A673 (cell line): ENCODE measurements around the gene NQO1. TPM values are rescaled to one million over a fixed set of nuclear protein-coding genes. Genes with fewer than 3 reads are reported as not detected.

ENCODE experiments used
- BruUV-seq: library from RNA; stranded (reverse); fragments of 400-500 nt; replicated peaks from 2 replicates; lab custom pipeline; 2021; lab: Mats Ljungman, UMichigan
- CTCF ChIA-PET: fragments of 300-600 bp; sonication (Branson Sonifier 250); formaldehyde crosslinking; loops from one replicate; lab custom pipeline; 2022; ENCODE audit warnings: antibody characterized with exemption; lab: Charles Lee
- POLR2A ChIA-PET: fragments of 300-600 bp; sonication (Branson Sonifier 250); formaldehyde crosslinking; loops from one replicate; lab custom pipeline; 2022; ENCODE audit warnings: antibody characterized with exemption; ENCODE audit not compliant: low non-redundant PET; lab: Charles Lee
- DNase-seq: peaks from one replicate; pipeline ENCODE4 v3.0.0-alpha.2; 2015; ENCODE audit warnings: low spot score
- H3K27ac ChIP-seq: fragments of 200-600 bp; sonication (generic); 2 replicates; pipeline ENCODE4 v1.5.1; 2016; ENCODE audit warnings: mixed run types, low read depth, mild to moderate bottlenecking, mixed read lengths, antibody characterized with exemption, low read length; ENCODE audit not compliant: poor library complexity, severe bottlenecking
- H3K27me3 ChIP-seq: fragments of 200-600 bp; sonication (generic); replicated peaks from 2 replicates; pipeline ENCODE4 v1.6.1; 2017; ENCODE audit warnings: mixed run types, low read depth, mild to moderate bottlenecking, mixed read lengths, antibody characterized with exemption, low read length; ENCODE audit not compliant: insufficient read depth, poor library complexity
- H3K36me3 ChIP-seq: fragments of 200-600 bp; sonication (generic); 2 replicates; pipeline ENCODE4 v1.6.1; 2016; ENCODE audit warnings: mixed run types, mild to moderate bottlenecking, mixed read lengths, antibody characterized with exemption, low read length; ENCODE audit not compliant: insufficient read depth, poor library complexity, severe bottlenecking
- H3K4me1 ChIP-seq: fragments of 200-600 bp; sonication (generic); 2 replicates; pipeline ENCODE4 v1.6.1; 2017; ENCODE audit warnings: mixed run types, mild to moderate bottlenecking, mixed read lengths, antibody characterized with exemption, low read length; ENCODE audit not compliant: insufficient read depth, poor library complexity, severe bottlenecking
- H3K4me3 ChIP-seq: fragments of 200-600 bp; sonication (generic); 2 replicates; pipeline ENCODE4 v1.5.1; 2016; ENCODE audit warnings: low read depth, mixed run types, mild to moderate bottlenecking, mixed read lengths, low read length; ENCODE audit not compliant: poor library complexity, severe bottlenecking
- H3K9me3 ChIP-seq: fragments of 200-600 bp; sonication (generic); 2 replicates; pipeline ENCODE4 v1.6.1; 2016; ENCODE audit warnings: mixed run types, low read depth, mild to moderate bottlenecking, mixed read lengths, antibody characterized with exemption, low read length; ENCODE audit not compliant: poor library complexity, severe bottlenecking
- EZH2 ChIP-seq: fragments of 200-600 bp; sonication (generic); IDR thresholded peaks from 2 replicates; pipeline ENCODE4 v1.6.1; 2017; ENCODE audit warnings: borderline replicate concordance, low read depth, mild to moderate bottlenecking, mixed read lengths, antibody characterized with exemption, low read length; ENCODE audit not compliant: poor library complexity, severe bottlenecking
- intact Hi-C: fragments of 100-400 bp; cut with micrococcal nuclease; formaldehyde crosslinking; loops from one replicate; pipeline ENCODE4 v1.10.0; 2022; ENCODE audit not compliant: unreplicated experiment
- total RNA-seq: library from RNA; stranded (reverse); gene quantifications from 2 replicates; pipeline ENCODE4 v1.2.3, GENCODE V29; 2021
- TF ChIP-seq, protein P1 (sequence below): fragments of 300-800, 200-600 bp; sonication (generic); conservative IDR thresholded peaks from 2 replicates; pipeline ENCODE4 v1.5.1; 2017; ENCODE audit warnings: low read depth, mild to moderate bottlenecking, antibody characterized with exemption, low read length, moderate library complexity, mixed read lengths

Gene NQO1
- total RNA-seq, 1 experiment from 2014 or later, result 61.7 TPM

DNA sequence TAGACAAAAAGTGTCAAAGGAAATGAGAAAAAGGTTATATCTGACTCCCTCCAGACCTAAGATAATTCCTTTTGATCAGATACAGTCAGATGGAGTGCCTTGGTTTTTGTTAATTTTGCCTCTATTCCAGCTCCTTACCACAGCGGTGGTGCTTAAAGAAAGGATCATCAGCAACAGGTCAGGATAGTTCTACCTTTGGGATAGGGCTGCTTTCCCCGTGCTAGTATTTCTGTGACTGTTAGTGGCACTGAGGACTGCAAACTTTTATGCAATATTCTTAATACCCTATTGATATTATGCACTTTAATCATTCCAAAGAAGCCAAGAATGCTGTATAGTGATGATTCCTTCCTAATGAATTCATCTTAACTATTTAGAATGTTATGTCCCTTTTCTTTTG, 24.5 kb downstream of the NQO1 start:
- H3K4me1 ChIP-seq, result no peaks in the 10 kb centered on the region
- ChIA-PET POLR2A (no interaction called here), CTCF (no interaction called here)
- intact Hi-C loops, result loop anchor here (10.0 kb wide), 1 partner anchor 233 kb away; no protein-coding TSS in a partner anchor
- H3K36me3 ChIP-seq, result peaks cover 10% of the 10 kb centered on the region
- TF ChIP-seq, protein P1, sequence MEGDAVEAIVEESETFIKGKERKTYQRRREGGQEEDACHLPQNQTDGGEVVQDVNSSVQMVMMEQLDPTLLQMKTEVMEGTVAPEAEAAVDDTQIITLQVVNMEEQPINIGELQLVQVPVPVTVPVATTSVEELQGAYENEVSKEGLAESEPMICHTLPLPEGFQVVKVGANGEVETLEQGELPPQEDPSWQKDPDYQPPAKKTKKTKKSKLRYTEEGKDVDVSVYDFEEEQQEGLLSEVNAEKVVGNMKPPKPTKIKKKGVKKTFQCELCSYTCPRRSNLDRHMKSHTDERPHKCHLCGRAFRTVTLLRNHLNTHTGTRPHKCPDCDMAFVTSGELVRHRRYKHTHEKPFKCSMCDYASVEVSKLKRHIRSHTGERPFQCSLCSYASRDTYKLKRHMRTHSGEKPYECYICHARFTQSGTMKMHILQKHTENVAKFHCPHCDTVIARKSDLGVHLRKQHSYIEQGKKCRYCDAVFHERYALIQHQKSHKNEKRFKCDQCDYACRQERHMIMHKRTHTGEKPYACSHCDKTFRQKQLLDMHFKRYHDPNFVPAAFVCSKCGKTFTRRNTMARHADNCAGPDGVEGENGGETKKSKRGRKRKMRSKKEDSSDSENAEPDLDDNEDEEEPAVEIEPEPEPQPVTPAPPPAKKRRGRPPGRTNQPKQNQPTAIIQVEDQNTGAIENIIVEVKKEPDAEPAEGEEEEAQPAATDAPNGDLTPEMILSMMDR, result no peak
- TF ChIP-seq EZH2, result no peak
- no TSS peak for BruUV-seq
- H3K4me3 ChIP-seq, result no peak overlapping the region
- no peak for DNase-seq
- no peaks in the 10 kb centered on the region for H3K9me3 ChIP-seq
- H3K27ac ChIP-seq, result no peak overlapping the region
- H3K27me3 ChIP-seq, result no peaks in the 10 kb centered on the region

DNA sequence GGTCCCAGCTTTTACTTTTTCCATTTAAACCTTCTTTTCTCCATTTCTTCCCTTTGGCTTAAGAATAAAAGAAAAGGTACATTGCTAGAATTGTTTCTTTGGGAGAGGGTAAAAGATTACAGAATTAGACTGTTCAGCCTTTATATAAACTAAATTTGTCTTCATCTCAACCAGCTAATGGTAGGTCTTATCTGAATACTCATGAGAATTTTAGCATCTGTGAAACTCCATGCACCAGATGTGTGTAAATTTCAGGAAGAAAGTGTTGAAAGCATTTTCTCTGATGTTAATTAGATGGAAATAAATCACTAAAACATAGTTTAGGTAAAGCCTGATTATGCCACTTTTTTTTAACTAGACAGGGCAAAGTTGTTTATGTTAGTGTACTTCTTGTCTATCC, 24.9 kb downstream of the NQO1 start:
- H3K27ac ChIP-seq, result no peak overlapping the region
- peaks cover 10% of the 10 kb centered on the region for H3K36me3 ChIP-seq
- no peak for TF ChIP-seq EZH2
- TF ChIP-seq, protein P1, result no peak
- CTCF ChIA-PET, result no interaction called here
- H3K4me3 ChIP-seq, result no peak overlapping the region
- intact Hi-C loops, result loop anchor here (10.0 kb wide), 1 partner anchor 233 kb away; no protein-coding TSS in a partner anchor
- no peak for DNase-seq
- H3K4me1 ChIP-seq, result no peaks in the 10 kb centered on the region
- POLR2A ChIA-PET, result no interaction called here
- no peaks in the 10 kb centered on the region for H3K9me3 ChIP-seq
- no peaks in the 10 kb centered on the region for H3K27me3 ChIP-seq
- no TSS peak for BruUV-seq

DNA sequence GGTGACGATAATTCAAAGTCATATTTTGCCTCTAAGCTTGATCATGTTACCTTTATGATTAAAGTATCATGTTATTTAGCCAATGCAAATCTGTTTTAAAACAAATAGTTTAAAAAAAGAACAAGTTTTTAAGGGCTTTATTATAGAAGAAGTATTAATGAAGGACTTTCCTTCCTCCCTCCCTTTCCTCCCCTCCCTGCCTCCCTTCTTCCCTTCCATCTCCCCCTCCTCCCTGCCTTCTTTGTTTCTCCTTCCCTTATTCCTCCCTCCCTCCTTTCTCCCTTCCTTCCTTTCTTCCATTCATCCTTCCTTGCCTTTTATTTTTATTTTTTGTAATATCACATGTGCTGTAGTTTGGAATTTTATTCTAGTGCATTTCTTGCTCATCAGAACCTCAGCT, 26.4 kb downstream of the NQO1 start:
- Histone ChIP-seq H3K27me3 (no peaks in the 10 kb centered on the region), H3K4me1 (no peaks in the 10 kb centered on the region), H3K9me3 (no peaks in the 10 kb centered on the region), H3K27ac (no peak overlapping the region), H3K4me3 (no peak overlapping the region), H3K36me3 (peaks cover 18% of the 10 kb centered on the region)
- TF ChIP-seq EZH2, result no peak
- TF ChIP-seq, protein P1, result no peak
- no TSS peak for BruUV-seq
- DNase-seq, result no peak
- intact Hi-C loops, result loop anchor here (10.0 kb wide), 1 partner anchor 235 kb away; no protein-coding TSS in a partner anchor
- ChIA-PET CTCF (interaction anchor here (0.6 kb wide), 1 partner anchor 55 kb away, joined by 4 read pairs; the partner anchor contains the start of gene NOB1), POLR2A (no interaction called here)
